GM11168 (cell line): ENCODE results near the gene ELN.

Source experiments
- in situ Hi-C: fragments of 300-500 bp; cut with MboI; formaldehyde crosslinking; loops from one replicate; pipeline ENCODE4 v1.12.0; 2022; ENCODE audit warnings: low sequenced_read_pairs; ENCODE audit not compliant: unreplicated experiment

ELN gene

GRCh38 chr7:74057987-74058386 is 30.0 kb downstream of the ELN start:
- in situ Hi-C loops: no loop called here

GRCh38 chr7:74058486-74058885 is 30.5 kb downstream of the ELN start:
- in situ Hi-C loops: no loop called here

DNA sequence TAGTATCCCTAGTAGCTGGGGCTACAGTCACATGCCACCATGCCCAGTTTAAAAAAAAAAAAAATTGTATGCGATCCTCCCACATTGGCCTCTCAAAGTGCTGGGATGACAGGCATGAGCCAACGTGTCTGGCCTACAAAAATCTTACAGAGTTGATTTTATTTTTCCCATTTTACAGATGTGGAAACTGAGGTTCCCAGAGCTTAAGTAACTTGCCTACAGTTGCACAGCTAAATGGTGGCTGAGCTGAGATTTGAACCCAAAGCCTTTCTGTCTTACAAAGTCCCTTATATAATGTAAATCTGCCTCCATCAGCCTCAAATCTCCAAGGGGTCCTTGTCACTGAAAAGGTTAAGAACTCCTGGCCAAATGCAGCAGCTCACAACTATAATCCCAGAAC is 31.1 kb downstream of the ELN start:
- in situ Hi-C loops: no loop called here

- in situ Hi-C loops: no loop called here
These were observed 32.0 kb downstream of the ELN start for GRCh38 chr7:74059681-74060588.

GRCh38 chr7:74061840-74062539 is 34.0 kb downstream of the ELN start:
- in situ Hi-C loops: no loop called here

DNA sequence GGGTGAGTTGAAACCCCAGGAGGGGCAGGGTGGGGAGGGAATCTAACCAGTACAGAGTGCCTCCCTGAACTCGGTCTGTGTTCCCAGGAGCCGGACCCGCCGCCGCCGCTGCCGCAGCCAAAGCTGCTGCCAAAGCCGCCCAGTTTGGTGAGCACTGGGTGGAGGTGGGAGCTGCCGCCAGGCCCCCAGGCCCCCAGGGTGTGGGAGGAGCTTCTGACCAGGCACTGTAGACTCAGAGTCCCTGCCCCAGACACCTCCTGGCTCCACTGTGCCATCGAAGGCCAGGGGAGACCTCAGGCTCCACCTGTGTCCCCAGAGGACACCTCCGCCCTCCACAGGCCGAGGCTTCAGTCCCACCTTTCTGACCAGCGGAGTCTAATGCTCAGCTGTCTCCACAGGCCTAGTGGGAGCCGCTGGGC is 35.3 kb downstream of the ELN start:
- in situ Hi-C loops: no loop called here

DNA sequence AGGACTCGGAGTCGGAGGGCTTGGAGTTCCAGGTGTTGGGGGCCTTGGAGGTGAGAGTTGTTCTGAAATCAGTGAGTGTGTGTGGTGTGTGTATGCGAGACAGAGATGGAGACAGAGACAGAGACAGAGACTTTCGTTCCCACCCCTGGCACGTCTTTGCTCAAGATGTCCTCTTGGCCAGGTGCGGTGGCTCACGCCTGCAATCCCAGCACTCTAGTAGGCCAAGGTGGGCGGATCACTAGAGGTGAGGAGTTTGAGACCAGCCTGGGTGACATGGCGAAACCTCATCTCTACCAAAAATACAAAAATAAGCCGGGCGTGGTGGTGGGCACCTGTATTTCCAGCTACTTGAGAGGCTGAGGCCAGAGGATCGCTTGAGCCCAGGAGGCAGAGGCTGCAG is 35.7 kb downstream of the ELN start:
- in situ Hi-C loops: no loop called here

DNA sequence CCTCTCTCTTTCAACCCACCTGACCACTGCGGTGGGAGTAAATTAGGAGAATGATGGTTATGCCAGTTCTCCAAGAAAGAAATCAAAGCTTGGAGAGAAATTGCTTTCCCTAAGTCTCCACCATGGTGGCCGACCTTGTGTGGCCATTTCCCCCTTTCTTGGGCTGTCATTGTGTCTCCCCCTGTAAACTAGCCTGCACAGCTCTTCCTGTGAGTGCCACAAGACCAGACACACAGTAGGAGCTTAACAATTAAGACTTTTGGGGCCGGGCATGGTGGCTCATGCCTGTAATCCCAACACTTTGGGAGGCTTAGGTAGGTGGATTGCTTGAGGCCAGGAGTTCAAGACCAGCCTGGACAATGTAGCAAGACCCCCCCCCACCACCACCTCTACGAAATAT is 36.7 kb downstream of the ELN start:
- in situ Hi-C loops: no loop called here

- in situ Hi-C loops: no loop called here
These were observed 38.7 kb downstream of the ELN start for GRCh38 chr7:74066626-74067025.

DNA sequence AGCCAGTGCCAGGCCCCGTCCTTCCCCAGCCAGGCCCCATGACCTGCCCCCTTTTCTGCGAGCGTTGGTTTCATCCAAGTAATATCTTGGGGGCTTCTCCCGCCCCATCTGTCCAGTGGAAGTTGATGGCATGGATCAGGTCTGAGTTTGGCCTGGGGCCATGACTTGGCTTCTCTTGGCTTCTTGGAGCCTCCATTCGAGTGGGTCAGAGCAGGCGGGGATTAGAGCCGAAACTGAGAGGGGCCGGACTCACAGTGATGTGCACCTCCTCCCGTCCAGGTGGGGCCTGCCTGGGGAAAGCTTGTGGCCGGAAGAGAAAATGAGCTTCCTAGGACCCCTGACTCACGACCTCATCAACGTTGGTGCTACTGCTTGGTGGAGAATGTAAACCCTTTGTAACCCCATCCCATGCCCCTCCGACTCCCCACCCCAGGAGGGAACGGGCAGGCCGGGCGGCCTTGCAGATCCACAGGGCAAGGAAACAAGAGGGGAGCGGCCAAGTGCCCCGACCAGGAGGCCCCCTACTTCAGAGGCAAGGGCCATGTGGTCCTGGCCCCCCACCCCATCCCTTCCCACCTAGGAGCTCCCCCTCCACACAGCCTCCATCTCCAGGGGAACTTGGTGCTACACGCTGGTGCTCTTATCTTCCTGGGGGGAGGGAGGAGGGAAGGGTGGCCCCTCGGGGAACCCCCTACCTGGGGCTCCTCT is 40.6 kb downstream of the ELN start:
- in situ Hi-C loops: no loop called here

DNA sequence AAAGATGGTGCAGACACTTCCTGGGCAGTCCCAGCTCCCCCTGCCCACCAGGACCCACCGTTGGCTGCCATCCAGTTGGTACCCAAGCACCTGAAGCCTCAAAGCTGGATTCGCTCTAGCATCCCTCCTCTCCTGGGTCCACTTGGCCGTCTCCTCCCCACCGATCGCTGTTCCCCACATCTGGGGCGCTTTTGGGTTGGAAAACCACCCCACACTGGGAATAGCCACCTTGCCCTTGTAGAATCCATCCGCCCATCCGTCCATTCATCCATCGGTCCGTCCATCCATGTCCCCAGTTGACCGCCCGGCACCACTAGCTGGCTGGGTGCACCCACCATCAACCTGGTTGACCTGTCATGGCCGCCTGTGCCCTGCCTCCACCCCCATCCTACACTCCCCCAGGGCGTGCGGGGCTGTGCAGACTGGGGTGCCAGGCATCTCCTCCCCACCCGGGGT is 41.1 kb downstream of the ELN start:
- in situ Hi-C loops: no loop called here

DNA sequence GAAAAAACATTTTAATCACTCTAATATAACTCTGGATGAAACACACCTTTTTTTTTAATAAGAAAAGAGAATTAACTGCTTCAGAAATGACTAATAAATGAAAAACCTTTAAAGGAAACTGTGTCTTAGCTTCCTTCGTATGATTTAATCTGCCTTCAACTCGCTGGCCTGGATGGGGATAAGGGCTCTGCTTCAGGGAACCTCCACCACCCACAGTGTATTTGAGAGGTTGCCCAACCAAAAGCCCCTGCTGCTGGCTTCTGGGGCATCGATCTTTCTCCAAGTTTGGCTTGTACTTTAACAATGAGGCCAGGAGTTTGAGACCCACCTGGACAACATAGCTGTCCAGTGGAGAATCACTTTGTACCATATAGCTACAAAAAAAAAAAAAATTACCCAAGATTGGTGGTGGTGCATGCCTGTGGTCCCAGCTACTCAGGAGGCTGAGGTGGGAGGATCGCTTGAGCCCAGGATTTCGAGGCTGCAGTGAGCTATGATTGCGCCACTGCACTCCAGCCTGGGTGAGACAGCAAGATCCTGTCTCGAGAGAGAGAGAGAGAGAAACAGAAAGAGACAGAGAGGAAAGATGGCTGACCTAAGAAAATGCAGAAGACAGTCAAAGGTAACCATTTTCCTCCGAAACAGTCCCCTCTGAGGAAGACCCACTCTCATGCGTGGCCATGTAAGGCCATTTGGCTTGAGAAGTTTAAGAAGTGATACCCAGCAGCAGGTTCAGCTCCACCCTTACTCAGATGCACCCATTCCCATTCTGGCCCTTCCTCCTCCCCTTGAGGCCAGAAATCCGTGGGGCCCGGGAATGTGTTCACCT is 42.0 kb downstream of the ELN start:
- in situ Hi-C loops: loop anchor here (5.0 to 10.0 kb wide), 2 partner anchors 107 to 335 kb away; no protein-coding TSS in a partner anchor

DNA sequence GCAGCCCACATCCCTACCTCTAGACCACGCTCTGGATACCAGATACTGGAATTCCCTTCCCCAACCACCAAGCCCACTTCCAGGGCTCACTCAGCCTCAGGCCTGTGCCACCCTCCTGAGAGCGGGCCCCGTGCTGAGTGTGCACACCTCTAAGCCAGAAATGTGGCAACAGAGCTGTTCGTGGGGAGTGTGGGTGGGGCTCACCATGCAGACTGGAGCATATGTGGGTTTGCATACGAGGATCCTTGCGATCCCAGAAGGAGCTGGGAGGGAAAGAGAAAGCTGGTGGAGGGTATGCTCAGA is 42.6 kb downstream of the ELN start:
- in situ Hi-C loops: loop anchor here (5.0 to 10.0 kb wide), 2 partner anchors 107 to 334 kb away; no protein-coding TSS in a partner anchor

DNA sequence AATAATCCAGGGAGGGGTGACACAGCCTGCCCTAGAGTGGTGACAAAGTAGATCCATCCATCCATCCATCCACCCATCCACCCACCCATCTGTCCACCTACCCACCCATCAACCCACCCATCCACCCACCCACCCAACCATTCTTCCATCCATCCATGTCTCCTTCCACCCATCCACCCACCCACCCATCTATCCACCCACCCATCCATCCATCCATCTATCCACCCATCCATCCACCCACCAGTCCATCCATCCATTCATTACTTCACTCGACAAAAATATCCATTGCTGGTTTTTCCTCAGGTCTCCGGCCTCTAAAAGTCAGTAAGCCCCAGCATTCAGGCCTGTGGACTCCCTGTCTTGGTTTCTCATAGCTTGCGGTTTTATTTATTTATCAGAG is 43.1 kb downstream of the ELN start:
- in situ Hi-C loops: loop anchor here (5.0 to 10.0 kb wide), 2 partner anchors 106 to 334 kb away; no protein-coding TSS in a partner anchor

- in situ Hi-C loops: loop anchor here (5.0 to 10.0 kb wide), 2 partner anchors 103 to 330 kb away; no protein-coding TSS in a partner anchor
These were observed 46.8 kb downstream of the ELN start for GRCh38 chr7:74074770-74075169.

GRCh38 chr7:74078461-74078860 is 50.5 kb downstream of the ELN start:
- in situ Hi-C loops: loop anchor here (10.0 kb wide), 1 partner anchor 326 kb away; no protein-coding TSS in a partner anchor

- in situ Hi-C loops: no loop called here
These were observed 54.8 kb downstream of the ELN start for GRCh38 chr7:74082770-74083116.

GRCh38 chr7:74083117-74083876 is 55.3 kb downstream of the ELN start, which contains the start of gene LIMK1:
LIMK1 (plus strand) TSS chr7:74083804; CDS start chr7:74083991, 187 bp downstream.
- in situ Hi-C loops: no loop called here
